HepG2 (cell line): ENCODE measurements around the gene CGREF1. TPM values are rescaled to one million over a fixed set of nuclear protein-coding genes. Genes with fewer than 3 reads are reported as not detected.

Experiments used
- ARID4A ChIP-seq: sonication (generic); formaldehyde crosslinking; IDR thresholded peaks from 2 replicates; pipeline ENCODE4 v1.5.0; 2020; ENCODE audit warnings: mild to moderate bottlenecking, missing genetic modification reagents, borderline replicate concordance
- GLMP ChIP-seq: sonication (generic); formaldehyde crosslinking; IDR thresholded peaks from 2 replicates; pipeline ENCODE4 v1.9.0; 2021; ENCODE audit warnings: missing genetic modification reagents, mild to moderate bottlenecking, borderline replicate concordance
- HCFC1 ChIP-seq: fragments of 150-350 bp; IDR thresholded peaks from 2 replicates; pipeline ENCODE4 v1.6.1; 2014; ENCODE audit warnings: low read depth, low read length
- HNRNPLL ChIP-seq: fragments of 200-400 bp; formaldehyde crosslinking; IDR thresholded peaks from 2 replicates; pipeline ENCODE4 v1.6.1; 2017; ENCODE audit warnings: mild to moderate bottlenecking, low read depth, low read length; ENCODE audit not compliant: poor library complexity, severe bottlenecking
- HOXA5 ChIP-seq: sonication (generic); formaldehyde crosslinking; IDR thresholded peaks from 2 replicates; pipeline ENCODE4 v1.4.0; 2020; ENCODE audit warnings: missing genetic modification reagents
- POGK ChIP-seq: sonication (generic); formaldehyde crosslinking; conservative IDR thresholded peaks from 2 replicates; pipeline ENCODE4 v1.8.0; 2022; ENCODE audit warnings: mild to moderate bottlenecking, moderate library complexity, missing genetic modification reagents
- POGZ ChIP-seq: sonication (generic); formaldehyde crosslinking; IDR thresholded peaks from 2 replicates; pipeline ENCODE4 v1.4.0; 2020; ENCODE audit warnings: mild to moderate bottlenecking, missing genetic modification reagents
- TFE3 ChIP-seq: IDR thresholded peaks from 2 replicates; pipeline ENCODE4 v1.6.1; 2016
- TIGD3 ChIP-seq: sonication (generic); formaldehyde crosslinking; IDR thresholded peaks from 2 replicates; pipeline ENCODE4 v1.5.1; 2020; ENCODE audit warnings: mild to moderate bottlenecking, missing genetic modification reagents, borderline replicate concordance
- USF2 ChIP-seq, 2 experiments: sonication (generic) in 1 of 2; formaldehyde crosslinking in 1 of 2; IDR thresholded peaks; 2 replicates each; pipeline versions ENCODE4 v1.5.1 to v1.6.1; 2011 to 2020; ENCODE audit warnings: borderline replicate concordance in 1 of 2, low read depth in 1 of 2, low read length in 1 of 2, mild to moderate bottlenecking in 1 of 2, missing genetic modification reagents in 1 of 2, moderate library complexity in 1 of 2
- ZFAT ChIP-seq: sonication (generic); formaldehyde crosslinking; conservative IDR thresholded peaks from 2 replicates; pipeline ENCODE4 v1.8.1; 2023; ENCODE audit warnings: missing genetic modification reagents, inconsistent platforms
- ZNF12 ChIP-seq: sonication (generic); formaldehyde crosslinking; IDR thresholded peaks from 2 replicates; pipeline ENCODE4 v1.5.0; 2020; ENCODE audit warnings: missing genetic modification reagents
- ZNF441 ChIP-seq: sonication (generic); formaldehyde crosslinking; IDR thresholded peaks from 2 replicates; pipeline ENCODE4 v1.7.0; 2021; ENCODE audit warnings: missing genetic modification reagents, borderline replicate concordance
- ZNF557 ChIP-seq: sonication (generic); formaldehyde crosslinking; IDR thresholded peaks from 2 replicates; pipeline ENCODE4 v1.4.0; 2020; ENCODE audit warnings: missing genetic modification reagents
- polyA plus RNA-seq, 8 experiments: library from polyadenylated mRNA; depleted of rRNA in 3 of 8; stranded (reverse) in 7 of 8; unstranded in 1 of 8; fragments of >200 nt; fragmentation: Illumina TruSeq in 4 of 8; extraction: Trizol in 4 of 8; gene quantifications; 2 replicates each; pipeline versions ENCODE4 v1.2.1 to v1.2.3, GENCODE V29; 2011 to 2016; ENCODE audit warnings: low read depth in 4 of 8, missing spikeins in 1 of 8, mixed read lengths in 1 of 8; ENCODE audit not compliant: insufficient read depth in 1 of 8
- total RNA-seq, 5 experiments: library from RNA; depleted of rRNA; stranded (reverse); fragments of >200 nt; fragmentation: Illumina TruSeq; extraction: Trizol; gene quantifications; 2 replicates each; pipeline ENCODE4 v1.2.3, GENCODE V29; 2016; ENCODE audit warnings: low read depth in 1 of 5

Gene CGREF1
- total and polyA plus RNA-seq, 2 of the 13 experiments (the other 11 are each of a cell fraction or from before 2014, with no cell fraction given), result 13.9 to 23.4 TPM

GRCh38 chr2:27123302-27124150 is 4.6 kb upstream of the CGREF1 start, which contains the start of gene ABHD1 (continued):
- TF ChIP-seq POGZ, result peak; percentile 62; the same call in 1 of the 2 replicates
- no peak for TF ChIP-seq GLMP
- TF ChIP-seq TFE3 (CRISPR knock-in tag), result 0 out of 2 replicates have a peak, but pooled peaks have one; percentile 20
- TF ChIP-seq TIGD3 (CRISPR knock-in tag), result peak; percentile 33
- TF ChIP-seq USF2 (IDR thresholded peaks at IDR 0.05; ENCODE audit: low read depth, low read length), result 0 out of 2 replicates have a peak, but pooled peaks have one; percentile 19
- no peak; the same call in 1 of the 2 replicates for TF ChIP-seq USF2 (CRISPR knock-in tag; IDR thresholded peaks at IDR 0.05; ENCODE audit: borderline replicate concordance)
- TF ChIP-seq HOXA5 (CRISPR knock-in tag), result peak; percentile 41; the same call in 1 of the 2 replicates
- TF ChIP-seq ARID4A (CRISPR knock-in tag), result peak; percentile 72
- TF ChIP-seq POGK (CRISPR knock-in tag), result peak; percentile 57; the same call in 1 of the 2 replicates
- TF ChIP-seq ZNF557 (CRISPR knock-in tag), result no peak
- TF ChIP-seq ZFAT (CRISPR knock-in tag), result no peak
- peak; percentile 87 for TF ChIP-seq ZNF12 (CRISPR knock-in tag)
- peak; percentile 16; the same call in 1 of the 2 replicates for TF ChIP-seq HCFC1
- peak; percentile 88 for TF ChIP-seq HNRNPLL
- TF ChIP-seq ZNF441 (CRISPR knock-in tag), result no peak
